GM12874 (cell line): ENCODE data around the gene MKRN1.

Experiments used
- CTCF ChIP-seq: IDR thresholded peaks from 2 replicates; pipeline ENCODE4 v1.5.1; 2011; ENCODE audit warnings: low read depth, mild to moderate bottlenecking, control low read depth, low read length, moderate library complexity; ENCODE audit not compliant: insufficient read depth

MKRN1 gene

DNA sequence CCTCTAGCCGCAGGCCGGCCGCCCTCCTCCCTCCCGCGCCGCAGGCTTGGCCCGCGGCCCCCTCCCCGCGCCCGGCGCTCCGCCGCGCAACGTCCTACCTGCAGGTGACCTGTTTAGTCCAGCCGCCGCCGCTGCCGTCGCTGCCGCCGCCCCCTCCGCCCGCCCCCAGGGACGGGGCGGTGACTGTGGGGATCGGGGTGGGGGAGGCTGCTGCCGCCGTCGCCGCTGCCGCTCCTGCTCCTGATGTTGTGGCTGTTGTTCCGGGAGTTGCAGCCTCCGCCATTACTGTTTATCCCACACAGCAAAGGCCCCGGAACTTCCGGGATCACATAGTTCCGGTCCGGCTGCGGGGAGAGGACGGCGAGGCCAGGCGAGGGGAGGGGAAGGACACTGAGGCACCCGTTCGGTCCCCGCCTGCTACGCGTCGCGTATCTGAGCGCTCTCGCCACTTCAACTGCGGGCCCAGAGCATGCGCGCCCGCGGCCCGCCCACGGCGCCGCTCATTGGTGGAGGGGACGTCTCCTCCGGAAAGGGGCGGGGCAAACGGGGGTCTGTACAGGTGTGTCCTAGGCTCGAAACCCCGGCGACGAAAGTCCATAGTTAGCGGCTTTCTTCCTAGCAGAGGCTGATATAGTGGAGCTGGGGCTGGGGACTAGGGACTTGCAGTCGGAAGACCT is at the start of gene MKRN1:
TSS of gene MKRN1 (minus strand) at position 444 of the 677 bp plus-strand sequence. CDS start at position 283, 161 bp downstream.
- TF ChIP-seq CTCF, result no peak

DNA sequence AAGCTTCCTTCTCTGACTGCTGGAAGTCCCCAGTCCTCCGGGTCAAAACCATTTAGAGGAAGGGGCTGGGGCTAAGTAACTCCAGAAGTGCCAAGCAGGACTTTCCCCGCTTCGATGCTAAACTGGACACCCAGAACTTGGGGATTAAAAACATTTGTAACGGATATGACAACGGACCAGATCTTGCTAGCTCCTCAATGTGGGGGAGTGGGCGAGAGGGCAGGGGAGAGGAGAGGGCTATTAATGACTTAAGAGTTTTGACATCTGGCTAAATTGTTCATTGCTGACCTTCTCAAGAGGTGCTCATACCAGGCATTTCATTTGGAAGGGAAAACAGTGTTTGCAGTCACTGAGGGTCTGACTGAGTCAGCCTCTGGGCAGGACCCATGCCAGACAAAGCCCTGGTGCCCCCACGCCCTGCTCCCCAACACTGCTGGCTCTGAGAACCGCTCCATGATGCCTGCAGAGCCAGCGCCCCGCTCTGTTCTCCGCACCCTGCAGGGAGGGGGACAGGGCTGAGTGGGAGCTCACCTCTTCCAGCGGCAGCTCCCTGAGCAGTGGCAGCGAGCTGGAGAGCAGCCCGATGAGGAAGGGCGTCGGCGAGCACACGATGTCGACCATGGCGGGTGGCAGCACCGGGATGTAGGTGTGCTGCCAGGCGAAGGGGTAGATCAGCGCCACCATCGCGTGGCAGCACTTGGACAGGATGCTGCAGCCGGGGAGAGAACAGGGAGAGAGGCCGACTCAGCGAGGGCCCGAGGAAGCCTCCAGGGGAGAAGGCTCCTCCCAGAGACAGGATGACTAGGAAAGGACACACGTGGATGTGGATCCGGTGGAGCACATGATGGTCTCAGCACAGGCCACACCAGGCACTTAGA is 47.7 kb upstream of the MKRN1 start:
- no peak for TF ChIP-seq CTCF

DNA sequence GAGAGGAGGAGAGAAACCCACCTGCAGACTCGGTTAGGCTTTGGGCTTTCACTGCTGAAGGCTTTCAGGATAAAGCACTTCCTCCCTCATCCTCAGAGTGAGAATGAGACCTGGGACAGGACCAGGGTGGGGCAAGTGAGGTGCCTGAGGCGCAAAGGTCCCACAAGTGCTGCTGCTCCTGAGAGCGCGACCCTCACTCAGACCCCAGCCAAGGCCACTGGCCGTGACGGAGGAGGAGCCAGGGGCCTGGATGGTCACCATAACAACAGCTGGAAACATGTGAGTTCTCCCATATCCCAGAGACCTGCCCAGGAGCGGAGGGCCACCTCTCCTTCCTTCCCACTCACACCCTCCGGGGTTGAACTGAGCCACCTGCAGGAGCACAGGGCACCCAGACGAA is 46.9 kb upstream of the MKRN1 start:
- TF ChIP-seq CTCF, result no peak

- TF ChIP-seq CTCF, result no peak
Measured at GRCh38 chr7:140525743-140526142, 46.4 kb upstream of the MKRN1 start.

- TF ChIP-seq CTCF, result no peak
Measured at GRCh38 chr7:140521421-140521820, 42.1 kb upstream of the MKRN1 start.

DNA sequence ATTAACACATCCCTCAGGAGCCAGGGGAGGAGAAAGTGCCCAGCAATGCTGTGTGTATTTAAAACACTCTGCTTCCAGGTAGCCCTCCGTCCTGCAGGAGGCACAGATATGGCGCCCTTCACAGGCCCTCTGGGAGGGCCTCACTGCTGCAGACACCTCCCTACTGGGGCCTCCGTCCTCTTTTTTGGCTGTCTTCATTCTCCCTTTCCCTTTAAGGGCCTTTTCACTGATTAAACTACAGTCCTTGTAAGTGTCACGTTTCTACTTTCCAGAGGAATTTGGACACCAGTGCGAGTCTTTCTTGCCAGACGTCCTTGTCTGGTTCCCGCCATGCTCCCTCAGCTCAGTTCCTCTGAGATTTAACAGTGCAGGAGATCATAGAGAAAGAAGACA is 39.7 kb upstream of the MKRN1 start:
- TF ChIP-seq CTCF, result no peak

DNA sequence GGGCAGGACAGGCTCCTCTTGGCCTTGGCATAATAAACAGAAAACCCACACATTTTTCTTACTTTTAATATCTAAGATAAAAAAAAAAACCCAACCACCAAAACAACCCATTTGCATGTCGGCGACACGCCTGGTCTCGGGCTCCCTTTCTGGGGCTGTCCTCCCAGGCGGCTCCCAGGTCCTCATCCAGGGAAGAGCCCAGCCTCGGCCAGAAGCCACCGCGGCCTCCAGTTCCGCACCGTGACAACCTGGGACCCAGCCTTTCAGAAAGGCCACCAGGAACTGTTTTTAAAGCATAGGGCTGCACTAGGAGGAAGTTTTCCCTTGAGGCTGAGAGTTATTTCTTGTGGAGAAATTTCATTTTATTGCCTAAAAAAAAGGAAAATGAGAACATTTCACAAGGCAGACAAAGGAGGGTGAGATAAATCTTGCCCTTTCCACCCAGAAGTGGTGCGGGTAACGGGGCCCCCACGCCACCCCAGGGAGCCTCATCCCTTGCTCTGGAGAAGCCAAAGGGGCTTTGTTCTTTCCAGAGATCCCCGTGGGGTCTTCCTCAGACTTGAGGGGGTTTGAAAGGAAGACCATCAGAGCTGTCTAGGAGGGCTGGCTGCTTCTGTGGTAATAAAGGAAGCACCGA is 39.2 kb upstream of the MKRN1 start:
- no peak for TF ChIP-seq CTCF
